SK-N-SH treated with all-trans-retinoic acid at 6 μM for 48 hours (cell line): Measurements from ENCODE around the gene GALNT4.

ENCODE experiments used
- ATAC-seq: fragments of 200-7000 bp; cut with Tn5 transposase; 3 replicates; pipeline ENCODE4 v1.9.1; 2020; ENCODE audit warnings: mild to moderate bottlenecking, moderate library complexity
- ARNTL ChIP-seq: fragments of 450-650 bp; formaldehyde crosslinking; IDR thresholded peaks from 2 replicates; pipeline ENCODE4 v1.5.0; 2020; ENCODE audit warnings: low read depth, mild to moderate bottlenecking, moderate library complexity, borderline replicate concordance
- CREB5 ChIP-seq: fragments of 250-450 bp; sonication (Bioruptor Pico); IDR thresholded peaks from 2 replicates; pipeline ENCODE4 v1.5.1; 2020; ENCODE audit warnings: low read depth, mild to moderate bottlenecking, moderate library complexity
- CSDC2 ChIP-seq: fragments of 250-450 bp; sonication (Bioruptor Pico); IDR thresholded peaks from 2 replicates; pipeline ENCODE4 v1.5.0; 2020; ENCODE audit warnings: mild to moderate bottlenecking, moderate library complexity
- ESRRG ChIP-seq: fragments of 250-450 bp; sonication (Bioruptor Pico); IDR thresholded peaks from 2 replicates; pipeline ENCODE4 v1.6.1; 2021; ENCODE audit warnings: mild to moderate bottlenecking
- OSR1 ChIP-seq: fragments of 250-450 bp; sonication (Bioruptor Pico); IDR thresholded peaks from 2 replicates; pipeline ENCODE4 v1.8.0; 2022; ENCODE audit warnings: moderate library complexity, mild to moderate bottlenecking, inconsistent platforms
- PPARA ChIP-seq: fragments of 250-450 bp; sonication (Bioruptor Pico); IDR thresholded peaks from 2 replicates; pipeline ENCODE4 v1.5.0; 2020; ENCODE audit warnings: mild to moderate bottlenecking, borderline replicate concordance
- RARB ChIP-seq: fragments of 250-450 bp; sonication (Bioruptor Pico); IDR thresholded peaks from 2 replicates; pipeline ENCODE4 v1.8.0; 2021; ENCODE audit warnings: mild to moderate bottlenecking, moderate library complexity
- SNAI2 ChIP-seq: fragments of 250-450 bp; sonication (Bioruptor Pico); IDR thresholded peaks from 2 replicates; pipeline ENCODE4 v1.5.0; 2020; ENCODE audit warnings: mild to moderate bottlenecking, moderate library complexity
- TCF4 ChIP-seq: fragments of 250-450 bp; sonication (Bioruptor Pico); IDR thresholded peaks from 2 replicates; pipeline ENCODE4 v1.8.0; 2021; ENCODE audit warnings: mild to moderate bottlenecking, moderate library complexity, borderline replicate concordance
- ZC3H10 ChIP-seq: fragments of 250-450 bp; sonication (Bioruptor Pico); IDR thresholded peaks from 2 replicates; pipeline ENCODE4 v1.5.1; 2021; ENCODE audit warnings: mild to moderate bottlenecking, moderate library complexity
- ZNF565 ChIP-seq: fragments of 450-650 bp; formaldehyde crosslinking; conservative IDR thresholded peaks from 2 replicates; pipeline ENCODE4 v1.5.0; 2020; ENCODE audit warnings: low read depth, mild to moderate bottlenecking, moderate library complexity
- ZNF8 ChIP-seq: fragments of 450-650 bp; formaldehyde crosslinking; IDR thresholded peaks from 2 replicates; pipeline ENCODE4 v1.5.0; 2020; ENCODE audit warnings: mild to moderate bottlenecking, moderate library complexity

The GALNT4 gene

GRCh38 chr12:89476232-89476631 is 48.4 kb downstream of the GALNT4 start:
- no peak for ATAC-seq
- TF ChIP-seq ZC3H10: no peak
- TF ChIP-seq, all 23 proteins: peak for 0

GRCh38 chr12:89475203-89475990 is 49.2 kb downstream of the GALNT4 start:
- ATAC-seq: no peak
- no peak for TF ChIP-seq PPARA (CRISPR knock-in tag)
- TF ChIP-seq ZNF8: no peak

GRCh38 chr12:89474615-89475014 is 50.0 kb downstream of the GALNT4 start:
- ATAC-seq: no peak

More at GRCh38 chr12:89474615-89475014, 50.0 kb downstream of the GALNT4 start:
- TF ChIP-seq RARB (no peak), ESRRG (CRISPR knock-in tag) (no peak), SNAI2 (CRISPR knock-in tag) (no peak), OSR1 (CRISPR knock-in tag) (no peak), CREB5 (no peak), TCF4 (CRISPR knock-in tag) (no peak), ZNF8 (no peak), CSDC2 (CRISPR knock-in tag) (no peak), ZNF565 (CRISPR knock-in tag) (no peak), PPARA (CRISPR knock-in tag) (no peak), ARNTL (CRISPR knock-in tag) (no peak)
